ENCODE measurements around the gene AMFR.

The AMFR gene

GRCh38 chr16:56450986-56451752 is 25.8 kb upstream of the AMFR start, which contains the start of the genes NUDT21 and OGFOD1:
Gene NUDT21, minus strand, starts transcription at chr16:56451332. Its CDS starts 130 bp downstream, at chr16:56451202.
Gene OGFOD1, plus strand, starts transcription at chr16:56451554. Its CDS starts 59 bp downstream, at chr16:56451613.
- DNase-seq (ENCODE audit: insufficient read length), result peak; percentile 97
- TF ChIP-seq TAF1 (IDR thresholded peaks at IDR 0.05; ENCODE audit: borderline replicate concordance, low read depth, low read length) (peak; percentile 80), POLR2A (IDR thresholded peaks at IDR 0.05; ENCODE audit: low read depth, low read length) (peak; percentile 81), POLR2AphosphoS5 (IDR thresholded peaks at IDR 0.05; ENCODE audit: low read depth, low read length) (peak; percentile 80; the same call in 1 of the 2 replicates)

GRCh38 chr16:56450275-56450985 is 25.1 kb upstream of the AMFR start:
- TF ChIP-seq POLR2A (IDR thresholded peaks at IDR 0.05; ENCODE audit: low read depth, low read length) (no peak), TAF1 (IDR thresholded peaks at IDR 0.05; ENCODE audit: borderline replicate concordance, low read depth, low read length) (no peak), POLR2AphosphoS5 (IDR thresholded peaks at IDR 0.05; ENCODE audit: low read depth, low read length) (no peak)
- FAIRE-seq, result no peak
- no peak for DNase-seq (ENCODE audit: insufficient read length)

More at GRCh38 chr16:56450986-56451752, 25.8 kb upstream of the AMFR start, which contains the start of the genes NUDT21 and OGFOD1:
- FAIRE-seq, result peak; percentile 97

GRCh38 chr16:56448005-56448404 is 22.7 kb upstream of the AMFR start:
- no peak for TF ChIP-seq POLR2AphosphoS5 (IDR thresholded peaks at IDR 0.05; ENCODE audit: low read depth, low read length)
- no peak for TF ChIP-seq POLR2A (IDR thresholded peaks at IDR 0.05; ENCODE audit: low read depth, low read length)
- TF ChIP-seq TAF1 (IDR thresholded peaks at IDR 0.05; ENCODE audit: borderline replicate concordance, low read depth, low read length), result no peak
- no peak for FAIRE-seq
- no peak for DNase-seq (ENCODE audit: insufficient read length)

GRCh38 chr16:56447286-56447685 is 21.9 kb upstream of the AMFR start:
- TF ChIP-seq POLR2A (IDR thresholded peaks at IDR 0.05; ENCODE audit: low read depth, low read length), result no peak
- no peak for TF ChIP-seq TAF1 (IDR thresholded peaks at IDR 0.05; ENCODE audit: borderline replicate concordance, low read depth, low read length)
- no peak for TF ChIP-seq POLR2AphosphoS5 (IDR thresholded peaks at IDR 0.05; ENCODE audit: low read depth, low read length)
- FAIRE-seq, result no peak
- DNase-seq (ENCODE audit: insufficient read length), result no peak

- no peak for FAIRE-seq
Observed at GRCh38 chr16:56438038-56438437, 12.7 kb upstream of the AMFR start.

GRCh38 chr16:56436258-56436657 is 10.9 kb upstream of the AMFR start:
- no peak for FAIRE-seq
- no peak for DNase-seq (ENCODE audit: insufficient read length)
- no peak for TF ChIP-seq POLR2AphosphoS5 (IDR thresholded peaks at IDR 0.05; ENCODE audit: low read depth, low read length)
- no peak for TF ChIP-seq TAF1 (IDR thresholded peaks at IDR 0.05; ENCODE audit: borderline replicate concordance, low read depth, low read length)
- no peak for TF ChIP-seq POLR2A (IDR thresholded peaks at IDR 0.05; ENCODE audit: low read depth, low read length)

More at GRCh38 chr16:56438038-56438437, 12.7 kb upstream of the AMFR start:
- no peak for TF ChIP-seq POLR2AphosphoS5 (IDR thresholded peaks at IDR 0.05; ENCODE audit: low read depth, low read length)
- TF ChIP-seq POLR2A (IDR thresholded peaks at IDR 0.05; ENCODE audit: low read depth, low read length), result no peak
- no peak for TF ChIP-seq TAF1 (IDR thresholded peaks at IDR 0.05; ENCODE audit: borderline replicate concordance, low read depth, low read length)
- DNase-seq (ENCODE audit: insufficient read length), result no peak

GRCh38 chr16:56428091-56428490 is 2.7 kb upstream of the AMFR start:
- DNase-seq (ENCODE audit: insufficient read length), result no peak
- FAIRE-seq, result no peak
- TF ChIP-seq TAF1 (IDR thresholded peaks at IDR 0.05; ENCODE audit: borderline replicate concordance, low read depth, low read length) (no peak), POLR2A (IDR thresholded peaks at IDR 0.05; ENCODE audit: low read depth, low read length) (no peak), POLR2AphosphoS5 (IDR thresholded peaks at IDR 0.05; ENCODE audit: low read depth, low read length) (no peak)

GRCh38 chr16:56426585-56426984 is 1.2 kb upstream of the AMFR start:
- TF ChIP-seq POLR2AphosphoS5 (IDR thresholded peaks at IDR 0.05; ENCODE audit: low read depth, low read length), result no peak
- TF ChIP-seq POLR2A (IDR thresholded peaks at IDR 0.05; ENCODE audit: low read depth, low read length), result no peak
- TF ChIP-seq TAF1 (IDR thresholded peaks at IDR 0.05; ENCODE audit: borderline replicate concordance, low read depth, low read length), result no peak
- no peak for DNase-seq (ENCODE audit: insufficient read length)
- FAIRE-seq, result no peak

GRCh38 chr16:56424791-56425438 is 430 bp downstream of the AMFR start:
- TF ChIP-seq POLR2A (IDR thresholded peaks at IDR 0.05; ENCODE audit: low read depth, low read length) (no peak), POLR2AphosphoS5 (IDR thresholded peaks at IDR 0.05; ENCODE audit: low read depth, low read length) (no peak), TAF1 (IDR thresholded peaks at IDR 0.05; ENCODE audit: borderline replicate concordance, low read depth, low read length) (no peak)
- FAIRE-seq (peak; percentile 63), DNase-seq (ENCODE audit: insufficient read length) (peak; percentile 21)

- TF ChIP-seq TAF1 (IDR thresholded peaks at IDR 0.05; ENCODE audit: borderline replicate concordance, low read depth, low read length), result no peak
- TF ChIP-seq POLR2AphosphoS5 (IDR thresholded peaks at IDR 0.05; ENCODE audit: low read depth, low read length), result no peak
- TF ChIP-seq POLR2A (IDR thresholded peaks at IDR 0.05; ENCODE audit: low read depth, low read length), result no peak
- no peak for DNase-seq (ENCODE audit: insufficient read length)
- FAIRE-seq, result no peak
Observed at GRCh38 chr16:56424404-56424764, 961 bp downstream of the AMFR start.

Data from GM12892 (cell line).